ENCODE measurements around the gene PTGR1.

- no peak for TF ChIP-seq POLR2AphosphoS5 (IDR thresholded peaks at IDR 0.05; ENCODE audit: low read depth)
- no peak for TF ChIP-seq REST (IDR thresholded peaks at IDR 0.05; ENCODE audit: unreplicated experiment)
- TF ChIP-seq EZH2 (IDR thresholded peaks at IDR 0.05; ENCODE audit: low read depth, unreplicated experiment), result no peak
- TF ChIP-seq CTCF (conservative IDR thresholded peaks at IDR 0.05; ENCODE audit: low read depth in 2 of 2), result no peak
- no peak for TF ChIP-seq ZNF331 (CRISPR knock-in tag; IDR thresholded peaks at IDR 0.05; ENCODE audit: low read depth)
- no peak for TF ChIP-seq JUNB (IDR thresholded peaks at IDR 0.05; ENCODE audit: unreplicated experiment)
- TF ChIP-seq, protein P1, sequence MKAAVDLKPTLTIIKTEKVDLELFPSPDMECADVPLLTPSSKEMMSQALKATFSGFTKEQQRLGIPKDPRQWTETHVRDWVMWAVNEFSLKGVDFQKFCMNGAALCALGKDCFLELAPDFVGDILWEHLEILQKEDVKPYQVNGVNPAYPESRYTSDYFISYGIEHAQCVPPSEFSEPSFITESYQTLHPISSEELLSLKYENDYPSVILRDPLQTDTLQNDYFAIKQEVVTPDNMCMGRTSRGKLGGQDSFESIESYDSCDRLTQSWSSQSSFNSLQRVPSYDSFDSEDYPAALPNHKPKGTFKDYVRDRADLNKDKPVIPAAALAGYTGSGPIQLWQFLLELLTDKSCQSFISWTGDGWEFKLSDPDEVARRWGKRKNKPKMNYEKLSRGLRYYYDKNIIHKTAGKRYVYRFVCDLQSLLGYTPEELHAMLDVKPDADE (IDR thresholded peaks at IDR 0.05), result no peak
- TF ChIP-seq EZH2phosphoT487 (IDR thresholded peaks at IDR 0.05; ENCODE audit: unreplicated experiment), result no peak
These were observed 33.2 kb downstream of the PTGR1 start for GRCh38 chr9:111566234-111566633.

Data from GM23338 (cell line).